HFFc6 (cell line): ENCODE results near the gene FGD1. TPM values are rescaled to one million over a fixed set of nuclear protein-coding genes. Genes with fewer than 3 reads are reported as not detected.
A peak's percentile ranks its signal among the peaks of the same experiment; 100 is the strongest.

Source experiments
- DNase-seq: peaks from one replicate; pipeline ENCODE4 v3.0.0-alpha.2; 2018
- H3K27ac Mint-ChIP-seq: 2 replicates; pipeline ENCODE4 v1.8.0; 2020; ENCODE audit warnings: mild to moderate bottlenecking, mixed read lengths
- H3K27me3 Mint-ChIP-seq: 2 replicates; pipeline ENCODE4 v1.8.0; 2021; ENCODE audit warnings: mild to moderate bottlenecking, moderate library complexity, mixed read lengths; ENCODE audit not compliant: insufficient read depth
- H3K36me3 Mint-ChIP-seq: 2 replicates; pipeline ENCODE4 v1.8.0; 2021; ENCODE audit warnings: low read depth, mixed read lengths
- H3K4me1 Mint-ChIP-seq: 2 replicates; pipeline ENCODE4 v1.8.0; 2020; ENCODE audit warnings: low read depth, mixed read lengths
- H3K4me3 Mint-ChIP-seq: 2 replicates; pipeline ENCODE4 v1.8.0; 2020; ENCODE audit warnings: mild to moderate bottlenecking, moderate library complexity, mixed read lengths
- H3K9me3 Mint-ChIP-seq: 2 replicates; pipeline ENCODE4 v1.8.0; 2020; ENCODE audit warnings: mild to moderate bottlenecking, mixed read lengths
- CTCF ChIP-seq: fragments of 200-600 bp; sonication (generic); IDR thresholded peaks from 2 replicates; pipeline ENCODE4 v1.5.0; 2021; ENCODE audit warnings: antibody characterized with exemption, mild to moderate bottlenecking
- total RNA-seq, 6 experiments: library from RNA; stranded (reverse); fragmentation: NEBNext Ultra II Directional; extraction: Animal tissue kit (Norgen Biotek cat#: 25700); gene quantifications; 2 replicates in 1 of 6; 3 replicates in 5 of 6; pipeline ENCODE4 v1.2.3, GENCODE V29; 2021

The FGD1 gene
- total RNA-seq, 6 experiments from 2014 or later, result 16.2 to 19.8 (median 17.9) TPM

- no peak for DNase-seq
- Mint-ChIP-seq H3K9me3 (no peaks in the 10 kb centered on the region), H3K4me3 (peak overlapping the region; percentile 64), H3K4me1 (peaks cover 48% of the 10 kb centered on the region), H3K36me3 (no peaks in the 10 kb centered on the region), H3K27me3 (no peaks in the 10 kb centered on the region), H3K27ac (peak overlapping the region; percentile 89)
- TF ChIP-seq CTCF, result no peak
Measured at GRCh38 chrX:54482839-54483593, 13.0 kb downstream of the FGD1 start.

- Mint-ChIP-seq H3K4me3 (no peak overlapping the region), H3K4me1 (peaks cover 38% of the 10 kb centered on the region), H3K9me3 (no peaks in the 10 kb centered on the region), H3K27ac (no peak overlapping the region), H3K27me3 (no peaks in the 10 kb centered on the region), H3K36me3 (no peaks in the 10 kb centered on the region; the same call in 1 of the 2 replicates)
- TF ChIP-seq CTCF, result no peak
- DNase-seq, result no peak
Measured at GRCh38 chrX:54479136-54480111, 16.6 kb downstream of the FGD1 start.

- H3K4me3 Mint-ChIP-seq, result no peak overlapping the region
- H3K27me3 Mint-ChIP-seq, result peaks cover 1% of the 10 kb centered on the region; the same call in 1 of the 2 replicates
- no peaks in the 10 kb centered on the region for H3K9me3 Mint-ChIP-seq
- TF ChIP-seq CTCF, result no peak
- DNase-seq, result no peak
- H3K4me1 Mint-ChIP-seq, result no peaks in the 10 kb centered on the region; the same call in 1 of the 2 replicates
- H3K27ac Mint-ChIP-seq, result no peak overlapping the region; the same call in 1 of the 2 replicates
- no peaks in the 10 kb centered on the region; the same call in 1 of the 2 replicates for H3K36me3 Mint-ChIP-seq
Measured at GRCh38 chrX:54473993-54474859, 21.8 kb downstream of the FGD1 start.

- peaks cover 9% of the 10 kb centered on the region; the same call in 1 of the 2 replicates for H3K36me3 Mint-ChIP-seq
- H3K27me3 Mint-ChIP-seq, result peaks cover 1% of the 10 kb centered on the region; the same call in 1 of the 2 replicates
- DNase-seq, result no peak
- no peak overlapping the region for H3K27ac Mint-ChIP-seq
- H3K4me1 Mint-ChIP-seq, result no peaks in the 10 kb centered on the region; the same call in 1 of the 2 replicates
- no peaks in the 10 kb centered on the region for H3K9me3 Mint-ChIP-seq
- H3K4me3 Mint-ChIP-seq, result no peak overlapping the region
- no peak for TF ChIP-seq CTCF
Measured at GRCh38 chrX:54470054-54470760, 25.8 kb downstream of the FGD1 start.
